AG04449 (cell line): Measurements from ENCODE around the gene AJAP1.

Source experiments
- CTCF ChIA-PET: fragments of 350-600 bp; formaldehyde crosslinking; extraction: SDS; loops from one replicate; lab custom pipeline; 2021; ENCODE audit warnings: antibody characterized with exemption; lab: Yijun Ruan, JAX
- POLR2A ChIA-PET: fragments of 400-600, 350-600 bp; formaldehyde crosslinking; extraction: SDS; loops from one replicate; lab custom pipeline; 2020; ENCODE audit warnings: antibody characterized with exemption, inconsistent platforms; lab: Yijun Ruan, JAX
- DNase-seq: peaks from one replicate; pipeline ENCODE4 v3.0.0-alpha.2; 2010; ENCODE audit warnings: low read depth, low spot score
- H3K4me3 ChIP-seq: 2 replicates; pipeline ENCODE4 v1.5.1; 2011; ENCODE audit warnings: low read depth, mild to moderate bottlenecking, control low read depth, low read length
- CTCF ChIP-seq: IDR thresholded peaks from one replicate; pipeline ENCODE4 v1.5.1; 2011; ENCODE audit warnings: mild to moderate bottlenecking, moderate library complexity, low read length, control low read depth, inconsistent platforms; ENCODE audit not compliant: insufficient read depth; ENCODE audit errors: missing control alignments

The AJAP1 gene

GRCh38 chr1:4678066-4678717, 23.8 kb downstream of the AJAP1 start:
- ChIA-PET POLR2A (no interaction called here), CTCF (no interaction called here)

GRCh38 chr1:4681026-4681425, 26.6 kb downstream of the AJAP1 start:
- POLR2A ChIA-PET, result no interaction called here
- CTCF ChIA-PET, result no interaction called here
- no peak for DNase-seq
- TF ChIP-seq CTCF, result no peak
- H3K4me3 ChIP-seq, result no peak overlapping the region

More at GRCh38 chr1:4678066-4678717, 23.8 kb downstream of the AJAP1 start:
- no peak for TF ChIP-seq CTCF
- no peak overlapping the region for H3K4me3 ChIP-seq
- DNase-seq, result no peak

- no peak for TF ChIP-seq CTCF
- POLR2A ChIA-PET, result interaction anchor here (0.6 kb wide), 1 partner anchor 12 kb away, joined by 3 read pairs; no protein-coding TSS in a partner anchor
- H3K4me3 ChIP-seq, result no peak overlapping the region
- no peak for DNase-seq
- CTCF ChIA-PET, result no interaction called here
Measured at GRCh38 chr1:4682607-4683220, 28.3 kb downstream of the AJAP1 start.

GRCh38 chr1:4684136-4684535, 29.7 kb downstream of the AJAP1 start:
- ChIA-PET POLR2A (no interaction called here), CTCF (no interaction called here)
- no peak overlapping the region for H3K4me3 ChIP-seq
- no peak for DNase-seq
- TF ChIP-seq CTCF, result no peak

GRCh38 chr1:4684864-4685522, 30.6 kb downstream of the AJAP1 start:
- H3K4me3 ChIP-seq, result no peak overlapping the region
- CTCF ChIA-PET, result no interaction called here
- DNase-seq, result no peak
- POLR2A ChIA-PET, result no interaction called here
- TF ChIP-seq CTCF, result no peak

GRCh38 chr1:4685523-4685865, 31.1 kb downstream of the AJAP1 start:
- POLR2A ChIA-PET, result no interaction called here
- no peak for DNase-seq
- TF ChIP-seq CTCF, result no peak
- CTCF ChIA-PET, result no interaction called here
- no peak overlapping the region for H3K4me3 ChIP-seq
